ENCODE data around the gene ANGPTL7. TPM values are rescaled to one million over a fixed set of nuclear protein-coding genes. Genes with fewer than 3 reads are reported as not detected.

ANGPTL7 gene, protein sequence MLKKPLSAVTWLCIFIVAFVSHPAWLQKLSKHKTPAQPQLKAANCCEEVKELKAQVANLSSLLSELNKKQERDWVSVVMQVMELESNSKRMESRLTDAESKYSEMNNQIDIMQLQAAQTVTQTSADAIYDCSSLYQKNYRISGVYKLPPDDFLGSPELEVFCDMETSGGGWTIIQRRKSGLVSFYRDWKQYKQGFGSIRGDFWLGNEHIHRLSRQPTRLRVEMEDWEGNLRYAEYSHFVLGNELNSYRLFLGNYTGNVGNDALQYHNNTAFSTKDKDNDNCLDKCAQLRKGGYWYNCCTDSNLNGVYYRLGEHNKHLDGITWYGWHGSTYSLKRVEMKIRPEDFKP
- not detected for polyA plus RNA-seq

DNA sequence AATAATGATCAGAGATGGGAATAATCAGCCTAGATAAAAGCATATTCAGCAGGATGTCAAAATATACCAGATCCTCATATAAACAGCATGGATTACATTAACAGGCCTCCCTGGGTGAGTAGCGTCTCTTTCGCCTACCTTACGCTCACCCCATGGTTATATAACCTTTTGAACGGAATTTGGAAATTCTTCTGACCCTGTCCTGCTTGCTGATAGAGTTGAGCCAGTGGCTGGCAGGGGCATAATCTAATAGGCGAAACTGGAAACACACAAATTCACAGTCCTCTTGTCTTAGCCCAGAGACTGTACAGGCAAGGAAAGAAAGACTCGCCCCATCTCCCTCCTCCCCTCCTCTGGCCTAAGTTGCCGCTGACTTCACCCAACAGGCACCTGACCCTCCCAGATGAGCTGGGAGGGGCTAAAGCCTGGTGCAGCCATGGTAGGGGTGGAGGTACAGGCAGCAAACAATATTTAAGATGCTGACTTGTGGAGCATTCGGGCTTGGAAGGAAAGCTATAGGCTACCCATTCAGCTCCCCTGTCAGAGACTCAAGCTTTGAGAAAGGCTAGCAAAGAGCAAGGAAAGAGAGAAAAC is at the start of gene ANGPTL7:
Gene ANGPTL7 (plus strand): TSS at position 498 of the 594 bp plus-strand sequence. CDS start 225 bp downstream, outside the sequence.
- H3K4me1 Mint-ChIP-seq, result no peaks in the 10 kb centered on the region
- no peaks in the 10 kb centered on the region for H3K27me3 Mint-ChIP-seq
- peaks cover 8% of the 10 kb centered on the region for H3K36me3 Mint-ChIP-seq
- no peak within 1 kb of the TSS for H3K4me3 Mint-ChIP-seq
- no peaks in the 10 kb centered on the region for H3K9me3 Mint-ChIP-seq
- no peak within 1 kb of the TSS for H3K27ac Mint-ChIP-seq

DNA sequence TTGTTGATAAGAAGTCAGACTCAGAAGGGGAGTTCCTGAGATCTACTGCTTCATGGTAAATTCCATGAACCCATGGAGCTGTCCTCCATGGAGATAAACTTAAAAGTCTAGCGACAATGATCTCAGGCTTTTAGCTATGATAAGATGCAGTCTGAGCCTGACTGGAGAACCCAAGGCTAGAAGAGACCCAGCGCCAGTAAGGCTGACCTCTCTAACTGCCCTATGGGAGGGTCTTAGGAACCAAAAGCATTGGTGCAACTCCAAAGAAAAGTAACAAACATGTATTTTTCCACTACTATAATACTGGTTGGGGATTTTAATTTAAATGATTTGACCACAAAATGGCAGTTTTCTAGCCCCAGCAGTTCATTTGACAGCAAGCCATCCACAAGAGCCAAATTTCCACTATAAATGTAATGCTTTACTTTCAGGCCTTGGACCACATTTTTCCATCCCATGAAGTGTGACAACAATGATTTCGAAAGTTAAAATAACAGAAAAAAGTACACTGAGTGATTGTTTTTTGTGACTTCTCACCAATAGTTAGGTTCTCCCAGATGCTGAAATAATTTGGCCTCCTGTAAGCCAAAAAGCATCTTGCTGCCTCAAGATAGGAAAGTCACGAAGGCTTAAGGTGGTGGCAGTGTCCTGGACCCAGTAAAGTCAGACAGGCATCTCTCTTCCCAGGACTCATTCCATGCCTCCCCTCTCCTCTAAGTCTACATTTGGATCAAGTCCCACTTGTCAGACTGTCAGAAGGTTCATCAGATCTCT is 46.4 kb upstream of the ANGPTL7 start:
- H3K9me3 Mint-ChIP-seq, result no peaks in the 10 kb centered on the region
- H3K36me3 Mint-ChIP-seq, result peaks cover 1% of the 10 kb centered on the region
- H3K4me3 Mint-ChIP-seq, result no peak overlapping the region
- H3K4me1 Mint-ChIP-seq, result no peaks in the 10 kb centered on the region
- H3K27ac Mint-ChIP-seq, result peak overlapping the region in 1 of 3 donors; percentile 26
- H3K27me3 Mint-ChIP-seq, result no peaks in the 10 kb centered on the region

DNA sequence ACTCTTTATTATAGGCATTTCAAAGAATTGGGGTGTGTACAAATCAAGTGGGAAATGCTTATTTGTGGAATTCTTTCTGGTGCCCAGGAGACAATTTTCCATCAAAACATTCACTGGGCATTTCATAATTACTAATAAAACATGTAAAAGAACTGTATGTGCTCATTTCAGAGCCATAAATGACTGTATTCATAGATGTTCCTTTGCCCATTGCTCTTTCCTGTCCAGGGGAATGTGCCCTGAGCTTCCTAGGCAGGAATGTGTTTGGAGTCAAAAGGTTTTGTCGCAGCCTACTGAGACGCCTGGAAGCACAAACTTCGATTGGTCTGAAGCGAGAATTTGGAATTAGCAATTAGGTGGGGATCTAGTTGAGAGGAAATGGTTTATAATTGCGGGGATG is 45.8 kb upstream of the ANGPTL7 start:
- no peaks in the 10 kb centered on the region for H3K9me3 Mint-ChIP-seq
- H3K36me3 Mint-ChIP-seq, result peaks cover 1% of the 10 kb centered on the region
- H3K4me1 Mint-ChIP-seq, result no peaks in the 10 kb centered on the region
- H3K27me3 Mint-ChIP-seq, result no peaks in the 10 kb centered on the region
- no peak overlapping the region for H3K4me3 Mint-ChIP-seq
- peak overlapping the region in 1 of 3 donors; percentile 26 for H3K27ac Mint-ChIP-seq

DNA sequence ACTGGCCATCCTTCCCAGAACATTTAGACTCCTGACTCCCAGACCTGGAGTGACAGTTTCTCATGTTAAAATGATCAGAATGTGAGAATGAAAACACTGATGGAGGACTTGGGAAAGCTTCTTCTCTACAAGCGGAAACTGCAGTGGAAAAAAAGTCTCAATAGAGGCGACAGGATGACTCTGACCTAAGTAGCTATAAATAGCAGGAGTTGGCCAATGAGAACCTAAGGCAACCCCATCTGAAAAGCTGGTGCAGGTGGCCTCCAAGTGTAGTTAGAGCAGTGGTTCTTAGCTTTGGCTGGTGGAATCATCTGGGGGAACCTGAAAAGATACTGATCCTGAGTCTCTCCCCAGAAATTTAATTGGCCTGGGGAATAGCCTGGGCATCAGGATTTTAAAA is 45.2 kb upstream of the ANGPTL7 start:
- H3K4me1 Mint-ChIP-seq, result no peaks in the 10 kb centered on the region
- H3K4me3 Mint-ChIP-seq, result no peak overlapping the region
- H3K9me3 Mint-ChIP-seq, result no peaks in the 10 kb centered on the region
- H3K27me3 Mint-ChIP-seq, result no peaks in the 10 kb centered on the region
- H3K27ac Mint-ChIP-seq, result no peak overlapping the region
- H3K36me3 Mint-ChIP-seq, result peaks cover 1% of the 10 kb centered on the region

DNA sequence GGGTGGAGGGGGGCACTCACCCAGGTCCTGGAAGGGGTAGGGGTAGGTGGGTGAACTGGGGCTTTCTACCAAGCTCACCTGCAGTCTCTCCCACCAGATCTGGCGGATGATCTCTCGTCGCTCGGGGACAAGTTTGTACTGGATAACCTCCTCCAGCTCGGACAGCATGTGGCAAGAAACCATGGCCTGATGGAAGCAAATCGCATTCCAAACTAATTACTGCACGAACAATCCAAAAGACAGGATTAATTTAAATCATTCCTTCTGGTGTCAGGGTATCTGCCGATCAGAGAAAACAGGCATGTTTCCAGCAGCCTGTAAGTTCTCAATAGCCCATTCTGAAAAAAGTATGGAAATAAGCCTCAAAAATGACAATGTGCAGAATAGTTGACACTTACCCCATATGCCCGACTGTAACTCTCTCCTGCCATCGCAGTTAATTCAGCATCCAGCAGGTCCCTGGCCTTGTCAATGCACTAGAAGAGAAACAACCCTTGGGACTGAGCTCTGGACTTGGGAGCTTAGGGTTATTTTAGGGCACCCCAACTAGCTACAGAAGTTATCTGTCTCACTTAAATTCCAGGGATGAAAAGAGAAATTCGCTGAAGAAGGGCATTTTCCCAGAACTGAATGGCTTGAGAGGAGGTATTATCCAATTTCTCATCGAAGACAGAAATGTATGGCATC is 44.4 kb upstream of the ANGPTL7 start:
- Mint-ChIP-seq H3K27ac (no peak overlapping the region), H3K36me3 (peaks cover 2% of the 10 kb centered on the region)

DNA sequence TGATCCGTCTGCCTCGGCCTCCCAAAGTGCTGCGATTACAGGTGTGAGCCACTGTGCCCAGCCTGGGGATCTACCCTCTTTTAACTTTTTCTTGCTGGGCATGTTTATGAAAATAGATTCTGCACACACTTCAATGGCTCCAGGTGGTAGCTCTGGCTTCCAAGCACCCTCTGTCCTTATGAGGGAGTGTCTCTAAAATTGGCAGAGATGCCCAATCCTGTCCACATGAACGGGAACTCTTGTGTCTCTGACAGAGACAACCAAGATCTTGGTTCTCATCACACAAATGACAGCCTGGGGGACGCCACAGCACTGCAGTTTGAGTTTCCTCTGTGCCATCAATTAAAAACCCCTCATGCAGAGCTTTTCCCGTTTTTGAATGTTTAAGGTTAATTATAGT is 43.4 kb upstream of the ANGPTL7 start:
- H3K36me3 Mint-ChIP-seq, result peaks cover 3% of the 10 kb centered on the region
- no peaks in the 10 kb centered on the region for H3K27me3 Mint-ChIP-seq
- H3K4me3 Mint-ChIP-seq, result no peak overlapping the region
- H3K27ac Mint-ChIP-seq, result no peak overlapping the region
- no peaks in the 10 kb centered on the region for H3K4me1 Mint-ChIP-seq
- H3K9me3 Mint-ChIP-seq, result no peaks in the 10 kb centered on the region

More for the DNA sequence above, 44.4 kb upstream of the ANGPTL7 start:
- no peaks in the 10 kb centered on the region for H3K4me1 Mint-ChIP-seq
- H3K9me3 Mint-ChIP-seq, result no peaks in the 10 kb centered on the region
- no peaks in the 10 kb centered on the region for H3K27me3 Mint-ChIP-seq
- no peak overlapping the region for H3K4me3 Mint-ChIP-seq

DNA sequence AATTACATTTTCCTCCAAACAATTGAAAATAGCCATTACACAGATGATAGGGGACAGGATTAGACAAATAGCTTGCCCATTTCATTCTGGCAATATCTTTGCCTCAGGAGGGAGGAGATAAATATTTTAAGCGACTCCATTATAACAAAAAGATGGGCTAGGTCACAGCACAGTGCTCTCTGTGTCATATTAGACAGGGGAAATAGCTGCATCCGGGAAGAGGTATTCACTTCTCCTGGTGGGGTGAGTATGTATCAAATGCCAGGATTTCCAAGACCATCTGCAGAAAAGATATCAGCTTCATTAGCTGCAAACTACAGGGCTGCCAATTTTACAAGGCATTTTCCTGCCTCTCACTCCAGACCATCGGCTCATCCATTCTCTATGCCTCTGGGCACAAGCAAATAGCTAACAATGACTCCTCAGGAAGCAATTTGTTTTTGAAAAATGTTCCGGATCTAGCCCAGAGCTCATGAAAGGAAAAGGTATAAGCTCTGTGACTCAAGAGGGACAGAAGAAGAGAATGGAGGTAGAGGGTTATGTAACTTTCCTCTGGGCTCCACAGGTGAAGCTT is 41.9 kb upstream of the ANGPTL7 start:
- H3K4me1 Mint-ChIP-seq, result no peaks in the 10 kb centered on the region
- H3K4me3 Mint-ChIP-seq, result no peak overlapping the region

DNA sequence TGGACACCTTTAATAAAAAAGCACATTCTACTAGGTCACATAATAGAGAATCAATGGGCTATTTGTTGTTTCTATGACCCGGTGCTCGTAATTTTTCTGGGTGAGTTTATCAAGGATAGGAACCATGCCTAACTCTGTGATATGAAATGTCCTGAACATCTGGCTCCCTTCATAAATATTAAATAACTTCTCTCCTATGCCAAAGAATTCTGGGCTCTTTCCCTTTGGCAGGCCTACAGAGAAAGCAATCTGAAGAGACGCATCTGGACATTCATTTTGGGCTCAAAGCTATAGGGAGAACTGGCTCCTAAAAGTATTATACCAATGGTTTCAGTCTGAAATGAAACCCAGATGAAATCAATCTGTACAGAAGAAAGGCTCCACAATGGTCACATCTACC is 38.8 kb upstream of the ANGPTL7 start:
- H3K9me3 Mint-ChIP-seq, result no peaks in the 10 kb centered on the region
- H3K36me3 Mint-ChIP-seq, result peaks cover 3% of the 10 kb centered on the region
- no peak overlapping the region for H3K27ac Mint-ChIP-seq
- no peaks in the 10 kb centered on the region for H3K27me3 Mint-ChIP-seq
- H3K4me3 Mint-ChIP-seq, result no peak overlapping the region
- H3K4me1 Mint-ChIP-seq, result no peaks in the 10 kb centered on the region

More for the DNA sequence above, 41.9 kb upstream of the ANGPTL7 start:
- Mint-ChIP-seq H3K36me3 (peaks cover 1% of the 10 kb centered on the region), H3K9me3 (no peaks in the 10 kb centered on the region), H3K27ac (no peak overlapping the region), H3K27me3 (no peaks in the 10 kb centered on the region)

DNA sequence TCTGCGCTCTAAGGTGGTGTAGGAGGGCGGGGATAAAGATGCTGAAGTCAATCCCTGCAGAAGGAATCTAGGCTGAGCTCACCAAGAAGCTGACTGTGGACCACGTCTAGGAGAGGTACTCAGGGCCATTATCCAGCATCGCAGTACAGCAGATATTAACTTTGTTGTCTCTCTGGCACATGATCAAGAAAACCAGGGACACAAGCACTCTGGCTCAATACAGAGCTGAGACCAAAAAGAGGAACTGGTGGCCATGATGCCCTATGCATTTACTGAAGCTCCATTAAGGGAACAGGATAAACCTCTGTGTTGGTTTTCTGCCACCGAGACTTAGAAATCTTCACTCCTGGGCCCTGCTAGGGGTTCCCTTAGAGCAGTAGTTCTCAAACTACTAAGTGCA is 38.0 kb upstream of the ANGPTL7 start:
- H3K4me3 Mint-ChIP-seq, result no peak overlapping the region
- H3K27me3 Mint-ChIP-seq, result no peaks in the 10 kb centered on the region
- H3K4me1 Mint-ChIP-seq, result no peaks in the 10 kb centered on the region
- peaks cover 3% of the 10 kb centered on the region for H3K36me3 Mint-ChIP-seq
- no peak overlapping the region for H3K27ac Mint-ChIP-seq
- no peaks in the 10 kb centered on the region for H3K9me3 Mint-ChIP-seq

DNA sequence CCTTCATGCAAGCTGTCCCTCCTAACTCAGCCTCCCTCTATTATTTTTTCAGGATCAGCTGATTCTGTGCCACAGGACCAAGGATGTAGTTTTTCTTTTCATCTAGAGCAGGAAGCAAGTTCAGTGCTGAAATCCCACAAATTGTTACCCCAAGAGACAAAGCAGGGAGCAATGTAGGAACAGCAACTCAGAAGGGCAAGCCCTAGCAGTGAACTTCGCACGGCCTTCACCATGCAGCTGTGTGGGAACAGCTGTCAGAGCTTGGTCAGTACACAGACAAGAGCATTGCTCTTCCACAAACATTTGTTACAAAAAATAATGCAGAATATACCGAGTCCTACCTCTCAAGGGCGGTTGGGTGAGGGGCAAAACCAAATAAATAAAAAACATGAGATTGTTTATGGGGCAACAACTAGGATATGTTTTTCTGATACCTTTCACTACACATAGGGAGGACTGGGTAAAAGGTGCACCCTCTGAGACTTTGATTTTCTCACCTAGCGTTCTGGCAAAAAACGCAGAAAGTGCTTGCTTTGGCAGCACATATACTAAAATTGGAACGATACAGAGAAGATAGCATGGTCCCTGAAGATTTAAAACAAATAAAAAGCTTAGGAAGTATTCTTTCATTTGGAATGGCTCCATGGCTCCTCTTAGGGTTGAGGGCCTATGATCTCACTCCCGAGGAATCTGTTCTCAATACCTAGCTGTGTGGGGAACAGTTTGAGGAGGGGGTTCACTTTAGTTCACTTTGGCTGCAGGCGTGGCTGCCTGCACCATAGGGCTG is 37.1 kb upstream of the ANGPTL7 start:
- no peaks in the 10 kb centered on the region for H3K9me3 Mint-ChIP-seq
- peaks cover 4% of the 10 kb centered on the region for H3K36me3 Mint-ChIP-seq
- peaks cover 0 to 7% (median 7%) of the 10 kb centered on the region in 3 donors for H3K4me1 Mint-ChIP-seq
- no peak overlapping the region for H3K27ac Mint-ChIP-seq
- no peak overlapping the region for H3K4me3 Mint-ChIP-seq
- H3K27me3 Mint-ChIP-seq, result no peaks in the 10 kb centered on the region

DNA sequence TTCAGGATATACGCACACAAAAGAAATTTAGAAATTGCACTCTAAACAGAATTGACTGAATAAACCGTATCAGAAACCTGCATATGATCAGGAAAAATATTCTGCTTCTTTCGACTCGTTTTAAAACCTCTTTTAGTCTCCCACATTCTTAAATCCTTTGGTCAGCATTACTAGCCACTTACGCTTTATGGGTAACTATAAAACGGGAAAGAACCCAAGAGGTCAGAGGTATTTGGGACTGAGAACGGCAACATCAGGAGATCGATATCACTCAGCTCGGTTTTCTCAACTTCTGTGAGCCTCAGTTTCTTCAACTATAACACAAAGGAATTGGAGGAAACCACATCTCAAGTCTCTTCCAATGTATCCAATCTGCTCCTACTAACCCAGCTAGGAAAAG is 36.4 kb upstream of the ANGPTL7 start:
- H3K9me3 Mint-ChIP-seq, result no peaks in the 10 kb centered on the region
- no peaks in the 10 kb centered on the region for H3K27me3 Mint-ChIP-seq
- peaks cover 2 to 12% (median 12%) of the 10 kb centered on the region in 3 donors for H3K4me1 Mint-ChIP-seq
- H3K27ac Mint-ChIP-seq, result no peak overlapping the region
- no peak overlapping the region for H3K4me3 Mint-ChIP-seq
- H3K36me3 Mint-ChIP-seq, result peaks cover 4% of the 10 kb centered on the region

DNA sequence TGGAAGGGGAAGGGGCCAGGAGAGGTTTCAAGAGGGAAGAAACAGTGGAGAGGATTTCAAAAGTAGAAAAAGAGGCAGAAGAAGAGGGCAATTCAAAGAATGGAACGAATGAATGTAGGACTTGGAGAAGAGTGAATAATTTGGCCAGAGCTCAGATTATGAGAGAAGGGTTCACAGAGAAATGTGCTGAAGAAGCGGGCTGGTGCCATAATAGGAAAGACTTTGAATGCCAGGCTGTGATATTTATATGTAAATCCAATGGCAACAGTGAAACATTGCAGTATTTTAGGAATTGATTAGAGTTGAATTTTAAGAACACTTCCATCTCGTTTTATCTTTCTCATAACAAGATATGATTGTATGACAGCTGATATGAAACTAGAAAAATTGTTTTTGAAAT is 36.0 kb upstream of the ANGPTL7 start:
- Mint-ChIP-seq H3K27ac (no peak overlapping the region), H3K36me3 (peaks cover 4% of the 10 kb centered on the region), H3K4me3 (no peak overlapping the region), H3K27me3 (no peaks in the 10 kb centered on the region), H3K4me1 (peaks cover 6 to 16% (median 15%) of the 10 kb centered on the region in 3 donors), H3K9me3 (no peaks in the 10 kb centered on the region)

DNA sequence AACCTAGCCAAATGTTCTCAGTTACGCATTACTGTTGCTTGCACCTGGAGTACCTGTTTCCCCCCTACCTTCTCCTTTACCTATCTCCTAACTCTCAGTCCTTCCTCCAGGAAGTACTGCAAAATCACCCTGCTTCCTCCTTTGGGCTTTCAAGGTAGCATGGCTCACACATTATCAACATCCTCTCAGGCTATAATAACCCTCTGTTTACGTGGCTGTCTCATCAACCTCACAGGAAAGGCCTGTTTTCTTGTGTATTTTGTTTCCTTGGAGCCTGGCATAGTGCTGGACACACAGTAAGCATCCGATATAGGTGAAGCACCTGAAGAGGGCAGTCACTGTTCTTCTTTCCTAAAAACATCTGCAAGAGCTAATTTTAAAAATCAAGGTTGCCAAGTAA is 32.7 kb upstream of the ANGPTL7 start:
- Mint-ChIP-seq H3K4me1 (peaks cover 10 to 20% (median 19%) of the 10 kb centered on the region in 3 donors), H3K27ac (peak overlapping the region in 2 of 3 donors; percentile 2 to 49), H3K36me3 (peaks cover 3% of the 10 kb centered on the region), H3K27me3 (no peaks in the 10 kb centered on the region), H3K4me3 (peak overlapping the region in 2 of 4 donors; percentile 11 to 53), H3K9me3 (no peaks in the 10 kb centered on the region)

DNA sequence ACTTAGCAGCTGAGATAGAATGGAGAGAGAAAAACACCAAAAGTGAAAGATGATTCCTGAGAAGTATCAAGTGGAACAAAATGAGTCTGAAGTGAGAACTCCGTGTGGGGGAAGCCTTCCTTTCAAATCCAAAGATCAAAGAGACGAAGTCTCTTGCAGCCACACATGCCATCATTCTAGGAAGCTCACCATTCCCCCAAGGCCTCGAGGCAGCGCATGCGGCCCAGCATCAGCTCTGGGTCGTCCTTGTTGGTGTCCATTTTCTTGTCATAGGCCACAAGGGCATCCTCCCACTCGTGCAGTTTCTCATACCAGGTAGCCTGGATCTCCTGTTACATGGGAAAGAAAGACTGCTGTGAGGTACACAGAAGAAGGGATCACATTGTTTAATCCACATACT is 32.2 kb upstream of the ANGPTL7 start:
- Mint-ChIP-seq H3K36me3 (peaks cover 5% of the 10 kb centered on the region), H3K27ac (peak overlapping the region in 2 of 3 donors; percentile 2 to 49), H3K9me3 (no peaks in the 10 kb centered on the region), H3K27me3 (no peaks in the 10 kb centered on the region), H3K4me3 (peak overlapping the region in 2 of 4 donors; percentile 4 to 11), H3K4me1 (peaks cover 10 to 20% (median 19%) of the 10 kb centered on the region in 3 donors)
